GM23338 (cell line): Measurements from ENCODE around the gene PRDX3. TPM values are rescaled to one million over a fixed set of nuclear protein-coding genes. Genes with fewer than 3 reads are reported as not detected.

Experiments
- ATAC-seq: fragments of 200-7000 bp; cut with Tn5 transposase; 3 replicates; pipeline ENCODE4 v1.9.1; 2020
- DNase-seq: peaks from one replicate; pipeline ENCODE4 v3.0.0-alpha.2; 2015; ENCODE audit warnings: low spot score
- H2AFZ ChIP-seq: fragments of 200-600 bp; sonication (generic); 2 replicates; pipeline ENCODE4 v1.8.0; 2016; ENCODE audit warnings: antibody characterized with exemption, mild to moderate bottlenecking, moderate library complexity
- H3F3A ChIP-seq: fragments of 200-600 bp; sonication (generic); replicated peaks from 2 replicates; pipeline ENCODE4 v1.8.0; 2017; ENCODE audit warnings: antibody characterized with exemption, mixed run types, low read depth
- H3K27ac ChIP-seq: fragments of 200-600 bp; sonication (generic); 2 replicates; pipeline ENCODE4 v1.6.1; 2016; ENCODE audit warnings: low read depth
- H3K27me3 ChIP-seq: fragments of 200-600 bp; sonication (generic); 2 replicates; pipeline ENCODE4 v1.8.0; 2016; ENCODE audit warnings: mild to moderate bottlenecking, mixed run types, moderate library complexity; ENCODE audit not compliant: insufficient read depth
- H3K36me3 ChIP-seq: fragments of 200-600 bp; sonication (generic); 2 replicates; pipeline ENCODE4 v1.8.0; 2016; ENCODE audit warnings: mild to moderate bottlenecking; ENCODE audit not compliant: insufficient read depth
- H3K4me1 ChIP-seq: fragments of 200-600 bp; sonication (generic); 2 replicates; pipeline ENCODE4 v1.8.0; 2016; ENCODE audit warnings: mild to moderate bottlenecking, moderate library complexity; ENCODE audit not compliant: insufficient read depth
- H3K4me2 ChIP-seq: fragments of 200-600 bp; sonication (generic); 2 replicates; pipeline ENCODE4 v1.7.1; 2017; ENCODE audit warnings: mixed run types
- H3K4me3 ChIP-seq: fragments of 200-600 bp; sonication (generic); 2 replicates; pipeline ENCODE4 v1.6.1; 2016; ENCODE audit warnings: mixed run types
- H3K79me2 ChIP-seq: fragments of 200-600 bp; sonication (generic); replicated peaks from 2 replicates; pipeline ENCODE4 v1.8.0; 2017; ENCODE audit warnings: mild to moderate bottlenecking; ENCODE audit not compliant: insufficient read depth
- H3K9me2 ChIP-seq: fragments of 200-600 bp; sonication (generic); 2 replicates; pipeline ENCODE4 v1.8.0; 2017; ENCODE audit not compliant: insufficient read depth
- H4K20me1 ChIP-seq: fragments of 200-600 bp; sonication (generic); replicated peaks from 2 replicates; pipeline ENCODE4 v1.8.0; 2017; ENCODE audit warnings: mild to moderate bottlenecking; ENCODE audit not compliant: insufficient read depth
- H3K27ac Mint-ChIP-seq: 2 replicates; pipeline ENCODE4 v1.8.0; 2020; ENCODE audit warnings: inconsistent platforms, mild to moderate bottlenecking, moderate library complexity, mixed read lengths
- H3K27me3 Mint-ChIP-seq: 3 replicates; pipeline ENCODE4 v1.8.0; 2022; ENCODE audit warnings: low read depth, mild to moderate bottlenecking, moderate library complexity, mixed read lengths, inconsistent platforms; ENCODE audit not compliant: insufficient read depth, poor library complexity
- H3K36me3 Mint-ChIP-seq: 3 replicates; pipeline ENCODE4 v1.8.0; 2021; ENCODE audit warnings: low read depth, mild to moderate bottlenecking, inconsistent platforms, moderate library complexity, mixed read lengths
- H3K4me1 Mint-ChIP-seq: 3 replicates; pipeline ENCODE4 v1.8.0; 2020; ENCODE audit warnings: mild to moderate bottlenecking, inconsistent platforms, mixed read lengths
- H3K4me3 Mint-ChIP-seq: 3 replicates; pipeline ENCODE4 v1.8.0; 2021; ENCODE audit warnings: moderate library complexity, mild to moderate bottlenecking, inconsistent platforms, mixed read lengths
- H3K9me3 Mint-ChIP-seq: 3 replicates; pipeline ENCODE4 v1.8.0; 2020; ENCODE audit warnings: moderate library complexity, mild to moderate bottlenecking, inconsistent platforms, mixed read lengths
- CREB1 ChIP-seq: fragments of 250-450 bp; sonication (Bioruptor Pico); IDR thresholded peaks from 2 replicates; pipeline ENCODE4 v1.5.0; 2020; ENCODE audit warnings: low read depth, mild to moderate bottlenecking, moderate library complexity
- EZH2 ChIP-seq: fragments of 200-600 bp; sonication (generic); IDR thresholded peaks from one replicate; pipeline ENCODE4 v1.8.0; 2017; ENCODE audit warnings: antibody characterized with exemption, mild to moderate bottlenecking, low read depth; ENCODE audit not compliant: unreplicated experiment
- JUNB ChIP-seq: IDR thresholded peaks from one replicate; pipeline ENCODE4 v1.6.1; 2016; ENCODE audit warnings: antibody characterized with exemption; ENCODE audit not compliant: unreplicated experiment
- NANOG ChIP-seq: IDR thresholded peaks from 2 replicates; pipeline ENCODE4 v1.6.1; 2016; ENCODE audit warnings: antibody characterized with exemption, borderline replicate concordance
- ZNF331 ChIP-seq: fragments of 250-450 bp; sonication (Bioruptor Pico); IDR thresholded peaks from 2 replicates; pipeline ENCODE4 v1.5.0; 2020; ENCODE audit warnings: low read depth, mild to moderate bottlenecking, moderate library complexity
- polyA plus RNA-seq: library from polyadenylated mRNA; unstranded; fragments of >200 nt; fragmentation: Nextera tagmentation; extraction: Ambion mirVana; gene quantifications from 2 replicates; pipeline ENCODE4 v1.2.1, GENCODE V29; 2016
- total RNA-seq: library from RNA; depleted of rRNA; stranded (reverse); fragments of >200 nt; shearing (Covaris generic); gene quantifications from 2 replicates; pipeline ENCODE4 v1.2.3, GENCODE V29; 2014
- TF ChIP-seq, protein P1 (sequence below), 2 experiments: fragments of 200-600 bp in 1 of 2; sonication (generic) in 1 of 2; conservative IDR thresholded peaks; 2 replicates each; pipeline versions ENCODE4 v1.5.1 to v1.6.1; 2016 to 2017; ENCODE audit warnings: antibody characterized with exemption in 2 of 2, low read depth in 2 of 2, mild to moderate bottlenecking in 2 of 2, moderate library complexity in 1 of 2
- TF ChIP-seq, protein P2 (sequence below): IDR thresholded peaks from one replicate; pipeline ENCODE4 v1.6.1; 2018; ENCODE audit warnings: antibody characterized with exemption; ENCODE audit not compliant: unreplicated experiment

Gene PRDX3
- total and polyA plus RNA-seq, 2 experiments from 2014 or later: 275 to 285 TPM

DNA sequence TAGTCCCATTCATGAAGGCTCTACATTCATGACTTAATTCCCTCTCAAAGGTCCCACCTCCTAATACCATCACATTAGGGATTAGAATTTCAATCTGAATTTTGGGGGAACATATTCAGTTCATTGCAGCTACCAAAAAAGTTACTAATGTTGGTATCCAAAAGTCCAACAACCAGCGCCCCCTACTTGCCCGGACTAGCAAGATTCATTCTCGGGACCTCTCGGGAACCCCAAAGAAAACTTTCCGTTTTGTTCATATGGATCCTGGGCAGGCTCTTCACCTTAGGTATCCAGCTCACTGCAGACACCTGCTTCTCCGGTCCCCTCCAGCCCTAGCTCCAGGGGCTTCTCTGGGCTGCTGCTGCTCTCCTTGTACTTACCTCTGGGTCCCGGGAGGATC lies 19.8 kb upstream of the PRDX3 start:
- DNase-seq (peak; percentile 82), ATAC-seq (peak; percentile 77)
- no peak overlapping the region for H3K27ac Mint-ChIP-seq
- Histone ChIP-seq H3K4me2 (no peak overlapping the region), H3K9me2 (no peaks in the 10 kb centered on the region), H3K27me3 (no peaks in the 10 kb centered on the region), H4K20me1 (no peaks in the 10 kb centered on the region), H3K27ac (no peak overlapping the region), H3K79me2 (no peaks in the 10 kb centered on the region), H3K4me1 (peaks cover 7% of the 10 kb centered on the region), H3K36me3 (no peaks in the 10 kb centered on the region), H3K4me3 (no peak overlapping the region), H2AFZ (peak overlapping the region; percentile 94), H3F3A (no peaks in the 10 kb centered on the region)
- H3K27me3 Mint-ChIP-seq: peaks cover 10% of the 10 kb centered on the region
- no peak for TF ChIP-seq JUNB
- TF ChIP-seq, protein P1, sequence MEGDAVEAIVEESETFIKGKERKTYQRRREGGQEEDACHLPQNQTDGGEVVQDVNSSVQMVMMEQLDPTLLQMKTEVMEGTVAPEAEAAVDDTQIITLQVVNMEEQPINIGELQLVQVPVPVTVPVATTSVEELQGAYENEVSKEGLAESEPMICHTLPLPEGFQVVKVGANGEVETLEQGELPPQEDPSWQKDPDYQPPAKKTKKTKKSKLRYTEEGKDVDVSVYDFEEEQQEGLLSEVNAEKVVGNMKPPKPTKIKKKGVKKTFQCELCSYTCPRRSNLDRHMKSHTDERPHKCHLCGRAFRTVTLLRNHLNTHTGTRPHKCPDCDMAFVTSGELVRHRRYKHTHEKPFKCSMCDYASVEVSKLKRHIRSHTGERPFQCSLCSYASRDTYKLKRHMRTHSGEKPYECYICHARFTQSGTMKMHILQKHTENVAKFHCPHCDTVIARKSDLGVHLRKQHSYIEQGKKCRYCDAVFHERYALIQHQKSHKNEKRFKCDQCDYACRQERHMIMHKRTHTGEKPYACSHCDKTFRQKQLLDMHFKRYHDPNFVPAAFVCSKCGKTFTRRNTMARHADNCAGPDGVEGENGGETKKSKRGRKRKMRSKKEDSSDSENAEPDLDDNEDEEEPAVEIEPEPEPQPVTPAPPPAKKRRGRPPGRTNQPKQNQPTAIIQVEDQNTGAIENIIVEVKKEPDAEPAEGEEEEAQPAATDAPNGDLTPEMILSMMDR (conservative IDR thresholded peaks at IDR 0.05; ENCODE audit: low read depth in 2 of 2): peak; percentile 69 to 75
- no peaks in the 10 kb centered on the region for H3K9me3 Mint-ChIP-seq
- peaks cover 8% of the 10 kb centered on the region; the same call in 2 of the 3 replicates for H3K4me1 Mint-ChIP-seq
- no peak overlapping the region for H3K4me3 Mint-ChIP-seq
- H3K36me3 Mint-ChIP-seq: no peaks in the 10 kb centered on the region

DNA sequence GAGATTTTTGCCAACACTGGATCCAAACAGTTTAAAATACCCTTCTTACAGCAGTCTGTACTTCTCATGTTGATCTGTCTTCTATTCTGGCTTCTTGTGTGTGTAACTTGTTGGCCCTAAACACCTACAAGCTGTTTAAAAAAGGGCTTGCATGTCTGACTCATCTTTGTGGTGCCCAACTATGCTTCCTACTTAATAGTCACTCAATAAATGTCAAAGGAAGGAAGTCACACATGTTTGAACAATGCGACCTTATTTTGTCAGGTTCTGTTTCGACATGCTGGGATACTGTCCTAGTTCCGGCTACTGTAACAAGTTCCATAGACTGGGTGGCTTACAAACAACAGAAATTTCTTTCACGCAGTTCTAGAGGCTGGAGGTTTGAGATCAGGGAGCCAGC lies 19.3 kb upstream of the PRDX3 start:
- no peak for ATAC-seq

More for the DNA sequence above, 19.3 kb upstream of the PRDX3 start:
- TF ChIP-seq, protein P2, sequence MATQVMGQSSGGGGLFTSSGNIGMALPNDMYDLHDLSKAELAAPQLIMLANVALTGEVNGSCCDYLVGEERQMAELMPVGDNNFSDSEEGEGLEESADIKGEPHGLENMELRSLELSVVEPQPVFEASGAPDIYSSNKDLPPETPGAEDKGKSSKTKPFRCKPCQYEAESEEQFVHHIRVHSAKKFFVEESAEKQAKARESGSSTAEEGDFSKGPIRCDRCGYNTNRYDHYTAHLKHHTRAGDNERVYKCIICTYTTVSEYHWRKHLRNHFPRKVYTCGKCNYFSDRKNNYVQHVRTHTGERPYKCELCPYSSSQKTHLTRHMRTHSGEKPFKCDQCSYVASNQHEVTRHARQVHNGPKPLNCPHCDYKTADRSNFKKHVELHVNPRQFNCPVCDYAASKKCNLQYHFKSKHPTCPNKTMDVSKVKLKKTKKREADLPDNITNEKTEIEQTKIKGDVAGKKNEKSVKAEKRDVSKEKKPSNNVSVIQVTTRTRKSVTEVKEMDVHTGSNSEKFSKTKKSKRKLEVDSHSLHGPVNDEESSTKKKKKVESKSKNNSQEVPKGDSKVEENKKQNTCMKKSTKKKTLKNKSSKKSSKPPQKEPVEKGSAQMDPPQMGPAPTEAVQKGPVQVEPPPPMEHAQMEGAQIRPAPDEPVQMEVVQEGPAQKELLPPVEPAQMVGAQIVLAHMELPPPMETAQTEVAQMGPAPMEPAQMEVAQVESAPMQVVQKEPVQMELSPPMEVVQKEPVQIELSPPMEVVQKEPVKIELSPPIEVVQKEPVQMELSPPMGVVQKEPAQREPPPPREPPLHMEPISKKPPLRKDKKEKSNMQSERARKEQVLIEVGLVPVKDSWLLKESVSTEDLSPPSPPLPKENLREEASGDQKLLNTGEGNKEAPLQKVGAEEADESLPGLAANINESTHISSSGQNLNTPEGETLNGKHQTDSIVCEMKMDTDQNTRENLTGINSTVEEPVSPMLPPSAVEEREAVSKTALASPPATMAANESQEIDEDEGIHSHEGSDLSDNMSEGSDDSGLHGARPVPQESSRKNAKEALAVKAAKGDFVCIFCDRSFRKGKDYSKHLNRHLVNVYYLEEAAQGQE: no peak
- TF ChIP-seq CREB1 (CRISPR knock-in tag) (no peak), ZNF331 (no peak), EZH2 (no peak), NANOG (no peak)
- no peaks in the 10 kb centered on the region for H3K36me3 Mint-ChIP-seq
- no peaks in the 10 kb centered on the region for H3K79me2 ChIP-seq
- H3K4me3 ChIP-seq: no peak overlapping the region
- DNase-seq: no peak
- no peaks in the 10 kb centered on the region for H3F3A ChIP-seq
- H3K9me2 ChIP-seq: no peaks in the 10 kb centered on the region
- no peak overlapping the region for H3K4me3 Mint-ChIP-seq
- H3K9me3 Mint-ChIP-seq: no peaks in the 10 kb centered on the region
- no peaks in the 10 kb centered on the region for H4K20me1 ChIP-seq
- H2AFZ ChIP-seq: no peak overlapping the region
- H3K4me1 ChIP-seq: peaks cover 7% of the 10 kb centered on the region
- no peaks in the 10 kb centered on the region for H3K27me3 ChIP-seq
- no peak overlapping the region for H3K27ac Mint-ChIP-seq
- H3K4me2 ChIP-seq: no peak overlapping the region
- peaks cover 11% of the 10 kb centered on the region for H3K27me3 Mint-ChIP-seq
- no peak overlapping the region for H3K27ac ChIP-seq
- H3K36me3 ChIP-seq: no peaks in the 10 kb centered on the region
- H3K4me1 Mint-ChIP-seq: peaks cover 8% of the 10 kb centered on the region; the same call in 2 of the 3 replicates
